Muscle of arm (tissue), 12 donors: ENCODE measurements around the gene UBE2U. TPM values are rescaled to one million over a fixed set of nuclear protein-coding genes. Genes with fewer than 3 reads are reported as not detected.
"Not testable (repeated sequence)": the region's sequence is repeated elsewhere in the genome, so short reads cannot be mapped to it uniquely, and the experiment has no call there.

Experiments
- DNase-seq: peaks from one replicate; pipeline ENCODE4 v3.0.0-alpha.2; 2013
- polyA plus RNA-seq, 12 donors: library from polyadenylated mRNA; unstranded; fragments of 120-200 nt; gene quantifications; one replicate each; pipeline ENCODE4 v1.2.1, GENCODE V29; 2013; ENCODE audit not compliant: insufficient read length in 12 of 12

UBE2U gene
- polyA plus RNA-seq, 12 donors = not detected

DNA sequence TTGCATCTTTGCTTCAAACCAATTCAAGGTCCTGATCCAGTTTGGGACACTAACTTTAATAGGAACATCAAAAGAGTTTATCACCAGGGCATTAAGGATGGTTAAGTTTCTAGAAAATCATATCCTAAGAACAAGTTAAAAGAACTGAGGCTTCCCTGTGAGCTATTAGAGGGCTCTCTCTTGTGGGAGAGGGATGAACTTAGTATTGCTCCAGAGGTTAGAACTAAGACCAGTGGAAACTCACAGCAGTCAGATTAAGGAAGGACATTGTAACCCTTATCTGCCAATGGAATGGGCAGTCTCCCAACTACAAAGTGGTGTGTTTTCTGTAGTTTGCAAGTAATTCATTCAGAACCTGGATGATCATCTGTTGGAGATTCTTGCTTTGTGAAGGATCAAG, 36.8 kb downstream of the UBE2U start:
- no peak for DNase-seq

DNA sequence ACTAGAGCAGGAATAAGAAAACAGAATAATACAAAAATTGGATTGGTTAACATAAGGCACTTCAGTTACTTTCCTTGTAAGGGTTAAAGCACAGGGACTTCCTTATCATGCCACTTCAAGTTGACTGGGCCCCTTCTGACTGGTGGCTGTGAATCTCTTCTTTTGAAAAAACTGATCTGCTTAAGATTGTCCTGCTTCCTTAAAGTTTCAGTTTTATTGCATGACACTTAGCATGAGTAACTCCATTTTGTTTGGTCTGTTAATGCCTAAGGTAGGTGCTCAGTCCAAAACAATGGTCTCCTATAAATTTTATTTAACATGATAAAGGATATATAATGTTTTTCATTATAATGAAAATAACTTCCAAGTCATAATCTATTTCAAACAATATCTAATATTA, 37.6 kb downstream of the UBE2U start:
- no peak for DNase-seq

DNA sequence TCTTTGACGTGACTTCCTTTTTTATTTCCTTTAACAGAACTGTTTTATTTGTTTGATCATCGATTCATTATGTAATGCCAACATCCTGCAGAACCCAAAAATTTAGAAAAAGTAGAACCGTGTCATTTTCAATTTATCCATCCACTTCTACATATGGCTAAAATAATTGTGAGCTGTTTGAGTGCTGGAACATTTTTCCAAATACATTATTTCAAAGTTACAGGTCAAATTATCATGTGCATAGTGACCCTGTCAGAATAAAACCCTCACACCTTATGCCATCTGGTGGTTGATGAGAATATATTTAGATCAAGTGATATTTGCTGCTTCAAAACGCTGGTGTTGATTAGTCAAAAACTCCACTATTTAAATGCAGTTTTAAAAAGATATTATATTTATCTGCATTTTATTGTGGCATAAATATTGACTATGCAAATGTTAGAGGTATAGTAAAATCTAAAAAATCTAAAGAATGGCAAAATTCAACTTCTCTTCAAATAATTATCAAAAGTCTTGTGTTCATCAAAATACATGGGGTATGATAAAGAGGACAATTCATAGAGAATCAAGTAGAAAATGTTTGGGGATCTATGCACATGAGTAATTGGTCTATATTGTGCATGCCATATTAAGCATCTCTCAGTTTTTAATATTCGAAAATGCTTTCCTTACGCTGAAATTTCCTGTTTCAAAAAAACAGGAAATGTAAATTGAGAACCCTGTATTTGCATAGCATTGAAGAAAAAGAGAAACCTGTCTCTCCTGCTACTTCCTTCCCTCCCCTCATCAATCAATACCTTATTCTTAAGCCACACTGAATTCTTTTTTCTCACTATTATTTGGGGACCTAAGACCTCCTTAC, 39.7 kb downstream of the UBE2U start:
- peak; percentile 31 for DNase-seq

DNA sequence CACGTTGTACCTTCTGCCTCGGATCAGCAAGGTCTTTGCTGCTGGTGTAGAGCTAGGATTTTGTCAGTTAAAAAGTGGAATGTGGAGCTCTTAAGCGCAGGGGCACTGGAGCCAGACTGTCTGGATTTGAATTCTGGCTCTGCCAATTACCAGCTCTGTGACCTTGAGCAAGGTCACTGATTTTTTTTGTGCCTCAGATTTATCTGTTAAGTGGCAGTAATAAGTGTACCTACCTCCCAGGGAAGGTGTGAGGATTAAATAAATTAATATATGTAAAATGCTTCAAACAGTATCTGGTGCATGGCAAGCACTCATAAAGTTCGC, 40.3 kb downstream of the UBE2U start:
- no peak for DNase-seq

DNA sequence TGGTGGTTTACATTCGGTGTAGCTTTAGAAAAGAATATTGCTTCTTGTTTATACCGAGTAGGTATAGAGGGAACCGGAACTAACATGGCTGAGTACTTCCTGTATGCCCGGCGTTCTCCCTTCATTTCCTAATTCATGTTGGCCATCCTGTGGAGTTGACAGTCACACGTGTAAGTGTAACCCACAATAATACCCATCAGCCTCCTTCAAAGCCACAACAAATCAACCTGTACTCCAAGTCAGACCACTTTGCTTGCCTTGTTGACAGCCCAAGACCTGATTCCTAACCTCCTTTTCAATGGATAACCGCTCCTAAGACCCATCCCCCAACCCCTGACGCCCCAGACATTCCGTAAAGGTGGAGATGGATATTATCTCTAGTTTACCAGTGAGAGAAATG, 42.1 kb downstream of the UBE2U start:
- no peak for DNase-seq

- DNase-seq = peak; percentile 40
Measured at GRCh38 chr1:64246294-64246917, 43.0 kb downstream of the UBE2U start.

DNA sequence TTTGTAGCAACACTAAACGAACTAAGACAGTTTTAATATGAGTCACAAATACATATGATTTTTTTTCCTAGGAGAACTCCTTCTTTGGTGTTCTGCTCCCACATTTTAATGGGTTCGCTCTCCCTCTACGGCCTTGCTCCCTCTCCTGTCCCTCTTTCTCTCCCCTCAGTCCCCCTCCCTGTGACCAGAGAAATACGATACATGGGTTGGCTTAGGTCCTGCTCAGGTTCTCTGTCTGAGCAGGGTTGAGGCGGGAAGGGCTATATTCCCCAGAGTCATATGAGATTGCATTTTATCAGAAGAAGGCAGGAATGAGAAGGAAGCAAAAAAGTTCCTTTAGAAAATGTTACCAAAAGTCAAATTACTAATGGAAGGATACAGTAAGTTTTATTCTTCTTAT, 44.6 kb downstream of the UBE2U start:
- DNase-seq = no peak

DNA sequence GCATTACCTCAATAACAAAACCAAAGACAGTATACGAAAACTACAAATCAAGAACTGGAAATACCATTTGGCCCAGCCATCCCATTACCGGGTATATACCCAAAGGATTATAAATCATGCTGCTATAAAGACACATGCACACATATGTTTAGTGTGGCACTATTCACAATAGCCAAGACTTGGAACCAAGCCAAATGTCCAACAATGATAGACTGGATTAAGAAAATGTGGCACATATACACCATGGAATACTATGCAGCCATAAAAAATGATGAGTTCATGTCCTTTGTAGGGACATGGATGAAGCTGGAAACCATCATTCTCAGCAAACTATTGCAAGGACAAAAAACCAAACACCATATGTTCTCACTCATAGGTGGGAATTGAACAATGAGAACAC, 47.0 kb downstream of the UBE2U start:
- not testable (repeated sequence) for DNase-seq

DNA sequence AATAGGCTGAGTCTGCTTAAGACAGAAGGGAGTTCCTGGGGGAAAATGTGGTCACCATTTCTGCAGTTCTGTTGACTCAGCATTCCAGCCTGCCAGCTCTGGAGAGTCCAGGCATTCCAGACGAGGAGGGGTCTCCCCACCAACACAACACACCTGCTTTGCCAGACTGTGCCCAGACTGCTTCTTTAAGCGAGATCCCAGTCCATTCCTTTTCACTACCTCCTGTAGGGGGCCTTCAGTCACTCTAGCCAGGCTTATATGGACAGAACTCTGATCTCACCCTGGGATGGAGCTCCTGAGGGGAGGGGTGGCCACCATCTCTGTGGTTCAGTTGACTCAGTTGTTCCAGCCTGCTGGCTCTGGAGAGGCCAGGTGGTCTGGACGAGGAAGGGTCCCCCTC, 48.5 kb downstream of the UBE2U start:
- DNase-seq = no peak

- DNase-seq = not testable (repeated sequence)
Measured at GRCh38 chr1:64257233-64257632, 53.8 kb downstream of the UBE2U start.

GRCh38 chr1:64258444-64258843, 55.0 kb downstream of the UBE2U start:
- DNase-seq = not testable (repeated sequence)

- DNase-seq = no peak
Measured at GRCh38 chr1:64263335-64263734, 59.9 kb downstream of the UBE2U start.

GRCh38 chr1:64263856-64264255, 60.4 kb downstream of the UBE2U start:
- no peak for DNase-seq

DNA sequence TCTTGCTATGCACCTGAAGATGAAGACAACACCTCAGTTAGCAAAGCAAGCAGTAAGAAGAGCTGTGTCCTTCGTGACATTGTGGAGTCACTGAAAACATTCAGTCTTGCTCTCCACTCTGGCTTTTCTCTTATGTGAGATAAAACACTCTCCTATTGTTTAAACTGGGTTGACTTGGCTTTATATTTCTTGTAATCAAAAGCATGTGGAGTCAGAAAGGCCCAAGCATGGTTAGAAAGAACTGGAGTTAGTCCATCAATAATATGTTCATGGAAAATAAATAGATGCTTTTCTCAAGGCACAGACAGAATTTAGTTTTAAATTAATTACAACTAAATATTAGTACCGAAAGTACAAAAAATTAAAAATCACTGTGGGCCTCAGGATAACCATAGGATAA, 61.7 kb downstream of the UBE2U start:
- no peak for DNase-seq

- DNase-seq = no peak
Measured at GRCh38 chr1:64266991-64267390, 63.6 kb downstream of the UBE2U start.

- DNase-seq = peak; percentile 85
Measured at GRCh38 chr1:64268653-64269557, 65.5 kb downstream of the UBE2U start.

DNA sequence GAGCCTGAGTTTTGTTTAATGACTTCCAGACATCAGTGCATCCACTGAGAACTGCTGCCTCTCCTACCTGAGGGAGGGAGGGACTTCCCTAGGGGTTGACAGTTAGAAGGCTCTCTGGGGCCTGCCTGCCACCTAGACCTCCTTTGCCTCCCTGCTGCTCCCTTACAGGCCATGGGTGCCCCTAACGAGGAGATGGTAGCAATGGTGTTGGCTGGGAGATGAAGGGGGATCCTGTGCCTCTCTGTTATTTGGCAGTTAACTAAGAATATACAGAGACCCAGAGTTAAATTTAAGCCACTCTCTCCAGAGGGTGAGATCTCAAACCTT, 66.1 kb downstream of the UBE2U start:
- DNase-seq = no peak

- DNase-seq = no peak
Measured at GRCh38 chr1:64280001-64280400, 76.6 kb downstream of the UBE2U start.

- DNase-seq = peak; percentile 44
Measured at GRCh38 chr1:64282351-64282750, 78.9 kb downstream of the UBE2U start.

DNA sequence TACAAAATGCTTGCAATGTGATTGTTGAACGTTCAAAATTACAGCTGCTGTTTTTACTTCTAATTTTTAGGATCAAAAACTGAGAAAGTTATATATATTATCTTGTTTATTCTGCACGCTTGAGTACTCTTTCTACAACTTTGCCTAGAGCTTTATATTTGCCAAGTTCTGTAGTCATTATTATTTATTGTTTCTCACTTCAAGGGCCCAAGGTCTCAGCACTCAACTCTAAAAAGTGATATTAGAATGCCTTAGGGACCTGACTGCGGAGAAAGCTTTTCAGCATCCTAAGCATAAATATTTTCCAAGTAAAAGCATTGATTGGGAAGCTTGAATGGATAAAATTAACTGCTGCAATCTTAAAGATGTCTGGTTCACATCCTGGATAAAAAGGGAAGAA, 83.6 kb downstream of the UBE2U start:
- DNase-seq = no peak

GRCh38 chr1:64290420-64290819, 87.0 kb downstream of the UBE2U start:
- no peak for DNase-seq

DNA sequence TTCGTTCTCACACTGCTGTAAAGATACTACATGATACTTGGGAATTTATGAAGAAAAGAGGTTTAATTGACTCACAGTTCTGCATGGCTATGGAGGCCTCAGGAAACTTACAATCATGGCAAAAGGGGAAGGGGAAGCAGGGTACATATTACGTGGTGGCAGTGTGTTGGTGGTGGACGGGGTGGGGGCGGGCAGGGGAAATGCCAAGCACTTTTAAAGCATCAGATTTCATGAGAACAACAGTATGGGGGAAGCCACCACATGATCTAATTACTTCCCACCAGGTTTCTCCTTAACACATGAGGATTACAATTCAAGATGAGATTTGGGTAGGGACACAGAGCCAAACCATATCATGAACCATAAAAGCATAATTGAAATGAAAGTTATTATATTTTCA, 88.5 kb downstream of the UBE2U start:
- DNase-seq = no peak

DNA sequence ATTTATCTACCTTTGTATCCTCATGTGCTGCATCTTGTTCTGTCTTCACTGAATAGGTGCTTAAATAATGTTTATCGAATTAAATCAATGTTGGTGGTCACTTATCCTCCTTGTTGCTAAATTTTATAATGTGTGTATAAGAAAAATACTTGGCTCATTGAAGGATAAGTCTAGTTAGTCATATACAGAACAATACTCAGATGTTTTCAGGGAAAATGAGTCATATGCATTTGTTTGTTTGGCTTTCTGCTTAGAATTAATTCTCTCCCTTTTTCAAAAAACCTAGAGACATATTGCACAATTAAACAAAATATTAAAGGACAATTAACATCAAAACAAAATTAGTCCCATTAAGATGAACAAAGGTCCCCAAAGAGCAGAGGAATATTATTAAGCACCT, 89.0 kb downstream of the UBE2U start:
- DNase-seq = no peak
